Measurements from ENCODE around the gene SPAG5. TPM values are rescaled to one million over a fixed set of nuclear protein-coding genes. Genes with fewer than 3 reads are reported as not detected.

Gene SPAG5
- total and polyA plus RNA-seq, 10 of the 15 experiments (the other 5 are each of a cell fraction or from before 2014, with no cell fraction given), result 73.5 to 171 (median 106) TPM

DNA sequence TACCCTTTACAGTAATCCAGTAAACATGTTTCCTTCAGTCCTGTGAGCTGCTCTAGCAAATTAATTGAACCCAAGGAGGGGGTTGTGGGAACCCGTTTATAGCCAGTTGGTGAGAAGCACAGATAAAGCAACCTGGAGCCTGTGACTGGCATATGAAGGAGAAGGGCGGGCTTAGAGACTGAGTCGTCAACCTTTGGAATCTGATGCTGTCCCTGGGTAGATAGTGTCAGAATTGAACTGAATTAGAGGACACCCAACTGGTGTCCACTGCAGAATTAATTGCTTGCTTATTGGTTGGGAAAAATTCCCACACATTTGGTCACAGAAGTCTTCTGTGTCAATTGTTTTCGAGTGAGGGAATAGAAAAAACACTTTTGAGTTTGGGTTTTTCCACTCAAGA lies 28.0 kb upstream of the SPAG5 start:
- H3K36me3 ChIP-seq (ENCODE audit: control insufficient read depth in 2 of 2, insufficient read depth in 2 of 2, low read length in 1 of 2), result peaks cover 17 to 38% of the 10 kb centered on the region in 2 experiments
- TF ChIP-seq EED (IDR thresholded peaks at IDR 0.05; ENCODE audit: low read depth), result no peak
- no peak for TF ChIP-seq ATF7 (IDR thresholded peaks at IDR 0.05; ENCODE audit: low read depth)
- no peak for TF ChIP-seq RCOR1 (conservative IDR thresholded peaks at IDR 0.05; ENCODE audit: low read depth, low read length)
- TF ChIP-seq, protein P1, sequence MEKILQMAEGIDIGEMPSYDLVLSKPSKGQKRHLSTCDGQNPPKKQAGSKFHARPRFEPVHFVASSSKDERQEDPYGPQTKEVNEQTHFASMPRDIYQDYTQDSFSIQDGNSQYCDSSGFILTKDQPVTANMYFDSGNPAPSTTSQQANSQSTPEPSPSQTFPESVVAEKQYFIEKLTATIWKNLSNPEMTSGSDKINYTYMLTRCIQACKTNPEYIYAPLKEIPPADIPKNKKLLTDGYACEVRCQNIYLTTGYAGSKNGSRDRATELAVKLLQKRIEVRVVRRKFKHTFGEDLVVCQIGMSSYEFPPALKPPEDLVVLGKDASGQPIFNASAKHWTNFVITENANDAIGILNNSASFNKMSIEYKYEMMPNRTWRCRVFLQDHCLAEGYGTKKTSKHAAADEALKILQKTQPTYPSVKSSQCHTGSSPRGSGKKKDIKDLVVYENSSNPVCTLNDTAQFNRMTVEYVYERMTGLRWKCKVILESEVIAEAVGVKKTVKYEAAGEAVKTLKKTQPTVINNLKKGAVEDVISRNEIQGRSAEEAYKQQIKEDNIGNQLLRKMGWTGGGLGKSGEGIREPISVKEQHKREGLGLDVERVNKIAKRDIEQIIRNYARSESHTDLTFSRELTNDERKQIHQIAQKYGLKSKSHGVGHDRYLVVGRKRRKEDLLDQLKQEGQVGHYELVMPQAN (conservative IDR thresholded peaks at IDR 0.05), result no peak
- no peak for TF ChIP-seq HDAC2 (IDR thresholded peaks at IDR 0.05)
- TF ChIP-seq, protein P2, sequence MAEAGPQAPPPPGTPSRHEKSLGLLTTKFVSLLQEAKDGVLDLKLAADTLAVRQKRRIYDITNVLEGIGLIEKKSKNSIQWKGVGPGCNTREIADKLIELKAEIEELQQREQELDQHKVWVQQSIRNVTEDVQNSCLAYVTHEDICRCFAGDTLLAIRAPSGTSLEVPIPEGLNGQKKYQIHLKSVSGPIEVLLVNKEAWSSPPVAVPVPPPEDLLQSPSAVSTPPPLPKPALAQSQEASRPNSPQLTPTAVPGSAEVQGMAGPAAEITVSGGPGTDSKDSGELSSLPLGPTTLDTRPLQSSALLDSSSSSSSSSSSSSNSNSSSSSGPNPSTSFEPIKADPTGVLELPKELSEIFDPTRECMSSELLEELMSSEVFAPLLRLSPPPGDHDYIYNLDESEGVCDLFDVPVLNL (IDR thresholded peaks at IDR 0.05; ENCODE audit: low read depth, low read length), result no peak
- TF ChIP-seq, protein P3, sequence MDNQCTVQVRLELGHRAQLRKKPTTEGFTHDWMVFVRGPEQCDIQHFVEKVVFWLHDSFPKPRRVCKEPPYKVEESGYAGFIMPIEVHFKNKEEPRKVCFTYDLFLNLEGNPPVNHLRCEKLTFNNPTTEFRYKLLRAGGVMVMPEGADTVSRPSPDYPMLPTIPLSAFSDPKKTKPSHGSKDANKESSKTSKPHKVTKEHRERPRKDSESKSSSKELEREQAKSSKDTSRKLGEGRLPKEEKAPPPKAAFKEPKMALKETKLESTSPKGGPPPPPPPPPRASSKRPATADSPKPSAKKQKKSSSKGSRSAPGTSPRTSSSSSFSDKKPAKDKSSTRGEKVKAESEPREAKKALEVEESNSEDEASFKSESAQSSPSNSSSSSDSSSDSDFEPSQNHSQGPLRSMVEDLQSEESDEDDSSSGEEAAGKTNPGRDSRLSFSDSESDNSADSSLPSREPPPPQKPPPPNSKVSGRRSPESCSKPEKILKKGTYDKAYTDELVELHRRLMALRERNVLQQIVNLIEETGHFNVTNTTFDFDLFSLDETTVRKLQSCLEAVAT (IDR thresholded peaks at IDR 0.05), result no peak
- TF ChIP-seq, protein P4, sequence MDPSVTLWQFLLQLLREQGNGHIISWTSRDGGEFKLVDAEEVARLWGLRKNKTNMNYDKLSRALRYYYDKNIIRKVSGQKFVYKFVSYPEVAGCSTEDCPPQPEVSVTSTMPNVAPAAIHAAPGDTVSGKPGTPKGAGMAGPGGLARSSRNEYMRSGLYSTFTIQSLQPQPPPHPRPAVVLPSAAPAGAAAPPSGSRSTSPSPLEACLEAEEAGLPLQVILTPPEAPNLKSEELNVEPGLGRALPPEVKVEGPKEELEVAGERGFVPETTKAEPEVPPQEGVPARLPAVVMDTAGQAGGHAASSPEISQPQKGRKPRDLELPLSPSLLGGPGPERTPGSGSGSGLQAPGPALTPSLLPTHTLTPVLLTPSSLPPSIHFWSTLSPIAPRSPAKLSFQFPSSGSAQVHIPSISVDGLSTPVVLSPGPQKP (IDR thresholded peaks at IDR 0.05; ENCODE audit: low read depth, low read length), result no peak
- no peak for TF ChIP-seq ZNF207 (IDR thresholded peaks at IDR 0.05; ENCODE audit: borderline replicate concordance)
- TF ChIP-seq, protein P5, sequence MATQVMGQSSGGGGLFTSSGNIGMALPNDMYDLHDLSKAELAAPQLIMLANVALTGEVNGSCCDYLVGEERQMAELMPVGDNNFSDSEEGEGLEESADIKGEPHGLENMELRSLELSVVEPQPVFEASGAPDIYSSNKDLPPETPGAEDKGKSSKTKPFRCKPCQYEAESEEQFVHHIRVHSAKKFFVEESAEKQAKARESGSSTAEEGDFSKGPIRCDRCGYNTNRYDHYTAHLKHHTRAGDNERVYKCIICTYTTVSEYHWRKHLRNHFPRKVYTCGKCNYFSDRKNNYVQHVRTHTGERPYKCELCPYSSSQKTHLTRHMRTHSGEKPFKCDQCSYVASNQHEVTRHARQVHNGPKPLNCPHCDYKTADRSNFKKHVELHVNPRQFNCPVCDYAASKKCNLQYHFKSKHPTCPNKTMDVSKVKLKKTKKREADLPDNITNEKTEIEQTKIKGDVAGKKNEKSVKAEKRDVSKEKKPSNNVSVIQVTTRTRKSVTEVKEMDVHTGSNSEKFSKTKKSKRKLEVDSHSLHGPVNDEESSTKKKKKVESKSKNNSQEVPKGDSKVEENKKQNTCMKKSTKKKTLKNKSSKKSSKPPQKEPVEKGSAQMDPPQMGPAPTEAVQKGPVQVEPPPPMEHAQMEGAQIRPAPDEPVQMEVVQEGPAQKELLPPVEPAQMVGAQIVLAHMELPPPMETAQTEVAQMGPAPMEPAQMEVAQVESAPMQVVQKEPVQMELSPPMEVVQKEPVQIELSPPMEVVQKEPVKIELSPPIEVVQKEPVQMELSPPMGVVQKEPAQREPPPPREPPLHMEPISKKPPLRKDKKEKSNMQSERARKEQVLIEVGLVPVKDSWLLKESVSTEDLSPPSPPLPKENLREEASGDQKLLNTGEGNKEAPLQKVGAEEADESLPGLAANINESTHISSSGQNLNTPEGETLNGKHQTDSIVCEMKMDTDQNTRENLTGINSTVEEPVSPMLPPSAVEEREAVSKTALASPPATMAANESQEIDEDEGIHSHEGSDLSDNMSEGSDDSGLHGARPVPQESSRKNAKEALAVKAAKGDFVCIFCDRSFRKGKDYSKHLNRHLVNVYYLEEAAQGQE (IDR thresholded peaks at IDR 0.05; ENCODE audit: low read depth, low read length), result no peak
- TF ChIP-seq NR2C2 (IDR thresholded peaks at IDR 0.05; ENCODE audit: borderline replicate concordance, control insufficient read depth, insufficient read length, low read depth), result no peak
- TF ChIP-seq RAD51 (IDR thresholded peaks at IDR 0.05), result no peak
- TF ChIP-seq TARDBP (IDR thresholded peaks at IDR 0.05; ENCODE audit: borderline replicate concordance), result no peak
- no peak for TF ChIP-seq PAX8 (IDR thresholded peaks at IDR 0.05)
- TF ChIP-seq KDM1A (IDR thresholded peaks at IDR 0.05; ENCODE audit: borderline replicate concordance), result no peak
- no peak for TF ChIP-seq FOXM1 (IDR thresholded peaks at IDR 0.05; ENCODE audit: low read depth, low read length)
- H3K9me3 ChIP-seq (replicated peaks; ENCODE audit: control insufficient read depth, insufficient read depth, low read length), result no peaks in the 10 kb centered on the region
- ChIA-PET CTCF (no interaction called here), POLR2A (interaction anchor here (0.7 kb wide), 1 partner anchor 20 kb away, joined by 3 read pairs; no protein-coding TSS in a partner anchor), SMC1A (ENCODE audit: uncharacterized antibody, unreplicated experiment) (no interaction called here), RAD21 (ENCODE audit: unreplicated experiment) (no interaction called here)
- no peaks in the 10 kb centered on the region for H4K20me1 ChIP-seq (ENCODE audit: control insufficient read depth, insufficient read depth)
- in situ Hi-C loops (cut with MboI), result no loop called here
- H3K79me2 ChIP-seq (ENCODE audit: control insufficient read depth, insufficient read depth, low read length), result no peaks in the 10 kb centered on the region
- H3K4me1 ChIP-seq (ENCODE audit: control insufficient read depth, insufficient read depth, low read length), result no peaks in the 10 kb centered on the region
- no peak overlapping the region for H3K4me3 ChIP-seq
- intact Hi-C loops (cut with micrococcal nuclease; ENCODE audit: unreplicated experiment), result no loop called here
- no peak for ATAC-seq
- TSS peak; percentile 33 for BruUV-seq (replicated peaks)
- H3K9ac ChIP-seq (ENCODE audit: control insufficient read depth, insufficient read depth, low read length), result no peak overlapping the region
- H3K27me3 ChIP-seq (replicated peaks in 1 of 2; ENCODE audit: control insufficient read depth in 2 of 2, insufficient read depth in 2 of 2, low read length in 1 of 2), result no peaks in the 10 kb centered on the region
- no peak overlapping the region for H3K27ac ChIP-seq (ENCODE audit: control insufficient read depth, insufficient read depth)
- WGBS (ENCODE audit: insufficient coverage, insufficient replicate concordance, low lambda C conversion rate, missing lambda C conversion rate), result 88% methylated on average over 4 of the region's 4 CpGs
- no peak overlapping the region for H2AFZ ChIP-seq (ENCODE audit: control insufficient read depth, low read depth, low read length)
- H3K4me2 ChIP-seq (ENCODE audit: control insufficient read depth, insufficient read depth), result no peak overlapping the region
- FAIRE-seq, result no peak
- no peak for DNase-seq (ENCODE audit: low read depth, low spot score)

Data from GM12878 (cell line).